BJ (cell line): ENCODE results near the gene LENG9. TPM values are rescaled to one million over a fixed set of nuclear protein-coding genes. Genes with fewer than 3 reads are reported as not detected.

Experiments used
- CTCF ChIA-PET: fragments of 350-600 bp; formaldehyde crosslinking; extraction: SDS; loops from one replicate; lab custom pipeline; 2021; ENCODE audit warnings: antibody characterized with exemption, inconsistent platforms; lab: Yijun Ruan, JAX
- POLR2A ChIA-PET: fragments of 300-600 bp; sonication (Branson Sonifier 250); formaldehyde crosslinking; extraction: SDS; loops from one replicate; lab custom pipeline; 2021; ENCODE audit warnings: antibody characterized with exemption; lab: Charles Lee
- DNase-seq: peaks from one replicate; pipeline ENCODE4 v3.0.0-alpha.2; 2011; ENCODE audit warnings: low read depth
- H3K27me3 ChIP-seq: 2 replicates; pipeline ENCODE4 v1.6.0; 2011; ENCODE audit warnings: low read length; ENCODE audit not compliant: control insufficient read depth, insufficient read depth
- H3K36me3 ChIP-seq: 2 replicates; pipeline ENCODE4 v1.5.1; 2011; ENCODE audit warnings: low read length; ENCODE audit not compliant: control insufficient read depth, insufficient read depth
- H3K4me3 ChIP-seq: 2 replicates; pipeline ENCODE4 v1.5.1; 2011; ENCODE audit warnings: low read depth, mild to moderate bottlenecking, control low read depth, low read length
- polyA plus RNA-seq: library from polyadenylated mRNA; depleted of rRNA; stranded (reverse); fragments of >200 nt; gene quantifications from 2 replicates; pipeline ENCODE4 v1.2.3, GENCODE V29; 2011
- TF ChIP-seq, protein P1 (sequence below): IDR thresholded peaks from 2 replicates; pipeline ENCODE4 v1.5.1; 2011; ENCODE audit warnings: low read depth, mild to moderate bottlenecking, control low read depth, inconsistent platforms, low read length, moderate library complexity; ENCODE audit not compliant: insufficient read depth

The LENG9 gene
- polyA plus RNA-seq, 1 experiment: 2.0 TPM

DNA sequence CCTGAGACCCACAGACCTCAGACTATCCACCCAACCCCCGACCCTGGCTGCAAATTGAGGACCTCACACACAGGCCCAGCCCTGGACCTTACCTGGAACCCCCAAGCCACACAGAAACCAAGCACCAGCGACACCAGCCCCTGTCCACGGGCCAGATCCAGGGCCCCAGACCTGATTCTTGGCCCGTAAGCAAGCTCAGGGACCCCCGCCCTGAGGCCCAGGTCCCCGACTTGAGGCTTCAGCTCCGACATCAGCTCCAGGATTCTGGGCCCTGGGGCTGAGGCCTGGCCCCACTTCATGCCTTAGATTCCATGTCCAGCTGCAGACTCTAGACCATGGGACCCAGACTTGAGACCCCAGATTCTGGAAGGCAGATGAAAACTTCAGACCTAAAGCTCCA lies 42.1 kb downstream of the LENG9 start:
- ChIA-PET POLR2A (no interaction called here), CTCF (interaction anchor here (1.5 kb wide), 1 partner anchor 17 kb away, joined by 7 read pairs; no protein-coding TSS in a partner anchor)
- H3K4me3 ChIP-seq: no peak overlapping the region
- no peak for DNase-seq
- TF ChIP-seq, protein P1, sequence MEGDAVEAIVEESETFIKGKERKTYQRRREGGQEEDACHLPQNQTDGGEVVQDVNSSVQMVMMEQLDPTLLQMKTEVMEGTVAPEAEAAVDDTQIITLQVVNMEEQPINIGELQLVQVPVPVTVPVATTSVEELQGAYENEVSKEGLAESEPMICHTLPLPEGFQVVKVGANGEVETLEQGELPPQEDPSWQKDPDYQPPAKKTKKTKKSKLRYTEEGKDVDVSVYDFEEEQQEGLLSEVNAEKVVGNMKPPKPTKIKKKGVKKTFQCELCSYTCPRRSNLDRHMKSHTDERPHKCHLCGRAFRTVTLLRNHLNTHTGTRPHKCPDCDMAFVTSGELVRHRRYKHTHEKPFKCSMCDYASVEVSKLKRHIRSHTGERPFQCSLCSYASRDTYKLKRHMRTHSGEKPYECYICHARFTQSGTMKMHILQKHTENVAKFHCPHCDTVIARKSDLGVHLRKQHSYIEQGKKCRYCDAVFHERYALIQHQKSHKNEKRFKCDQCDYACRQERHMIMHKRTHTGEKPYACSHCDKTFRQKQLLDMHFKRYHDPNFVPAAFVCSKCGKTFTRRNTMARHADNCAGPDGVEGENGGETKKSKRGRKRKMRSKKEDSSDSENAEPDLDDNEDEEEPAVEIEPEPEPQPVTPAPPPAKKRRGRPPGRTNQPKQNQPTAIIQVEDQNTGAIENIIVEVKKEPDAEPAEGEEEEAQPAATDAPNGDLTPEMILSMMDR: no peak
- peaks cover 21% of the 10 kb centered on the region for H3K27me3 ChIP-seq
- no peaks in the 10 kb centered on the region for H3K36me3 ChIP-seq

- no peak for DNase-seq
- no peaks in the 10 kb centered on the region for H3K36me3 ChIP-seq
- no peak overlapping the region for H3K4me3 ChIP-seq
- POLR2A ChIA-PET: no interaction called here
- CTCF ChIA-PET: interaction anchor here (1.5 kb wide), 1 partner anchor 18 kb away, joined by 7 read pairs; no protein-coding TSS in a partner anchor
- TF ChIP-seq, protein P1: no peak
- peaks cover 20% of the 10 kb centered on the region for H3K27me3 ChIP-seq
Measured at GRCh38 chr19:54421169-54421516, 42.4 kb downstream of the LENG9 start.

DNA sequence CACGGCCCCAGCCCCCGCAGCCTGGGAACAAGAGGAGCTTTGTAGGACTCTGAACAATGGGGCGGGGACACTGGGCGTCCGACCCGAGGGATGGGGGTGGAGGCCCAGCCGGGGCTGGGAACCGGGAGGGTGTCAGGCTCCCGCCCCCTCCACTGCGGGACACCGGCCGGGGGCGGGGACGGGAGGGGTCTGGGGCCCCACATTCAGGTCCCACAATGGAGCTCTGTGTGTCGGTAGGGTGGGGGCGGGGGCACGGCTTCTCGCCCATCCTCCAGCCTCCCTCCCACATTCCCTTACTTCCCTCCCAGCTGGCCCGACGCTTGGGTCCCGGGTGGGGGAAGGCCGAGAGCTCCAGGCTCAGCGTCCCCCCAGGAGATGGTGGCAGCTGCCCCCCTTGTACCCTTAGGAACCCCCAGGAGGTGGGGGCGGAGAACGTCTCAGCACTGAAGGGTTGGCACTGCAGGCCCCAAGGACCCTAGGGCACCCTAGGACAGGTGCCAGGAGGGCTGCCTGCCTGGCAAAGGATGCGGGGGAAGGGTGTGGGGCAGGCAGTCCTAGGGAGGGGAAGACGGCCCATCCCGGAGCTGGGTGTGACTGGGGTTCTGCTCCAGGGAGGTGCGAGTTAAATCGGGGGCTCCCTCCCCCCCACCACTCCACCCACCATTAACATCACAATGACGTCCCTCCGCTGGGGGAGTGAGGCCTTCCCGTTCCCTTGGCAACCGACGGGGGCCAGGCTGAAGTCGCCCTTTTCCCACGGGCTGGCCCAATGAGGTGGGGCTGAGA lies 43.0 kb downstream of the LENG9 start:
- no peak overlapping the region for H3K4me3 ChIP-seq
- DNase-seq: no peak
- H3K27me3 ChIP-seq: peaks cover 20% of the 10 kb centered on the region
- ChIA-PET POLR2A (no interaction called here), CTCF (interaction anchor here (0.6 to 1.5 kb wide), 2 partner anchors 18 to 598 kb away, joined by 3 to 7 read pairs; no protein-coding TSS in a partner anchor)
- TF ChIP-seq, protein P1: no peak
- no peaks in the 10 kb centered on the region for H3K36me3 ChIP-seq

- H3K4me3 ChIP-seq: no peak overlapping the region
- TF ChIP-seq, protein P1: no peak
- H3K36me3 ChIP-seq: no peaks in the 10 kb centered on the region
- CTCF ChIA-PET: interaction anchor here (0.6 kb wide), 1 partner anchor 597 kb away, joined by 3 read pairs; no protein-coding TSS in a partner anchor
- H3K27me3 ChIP-seq: peaks cover 20% of the 10 kb centered on the region
- POLR2A ChIA-PET: no interaction called here
- no peak for DNase-seq
Measured at GRCh38 chr19:54420068-54420382, 43.6 kb downstream of the LENG9 start.

DNA sequence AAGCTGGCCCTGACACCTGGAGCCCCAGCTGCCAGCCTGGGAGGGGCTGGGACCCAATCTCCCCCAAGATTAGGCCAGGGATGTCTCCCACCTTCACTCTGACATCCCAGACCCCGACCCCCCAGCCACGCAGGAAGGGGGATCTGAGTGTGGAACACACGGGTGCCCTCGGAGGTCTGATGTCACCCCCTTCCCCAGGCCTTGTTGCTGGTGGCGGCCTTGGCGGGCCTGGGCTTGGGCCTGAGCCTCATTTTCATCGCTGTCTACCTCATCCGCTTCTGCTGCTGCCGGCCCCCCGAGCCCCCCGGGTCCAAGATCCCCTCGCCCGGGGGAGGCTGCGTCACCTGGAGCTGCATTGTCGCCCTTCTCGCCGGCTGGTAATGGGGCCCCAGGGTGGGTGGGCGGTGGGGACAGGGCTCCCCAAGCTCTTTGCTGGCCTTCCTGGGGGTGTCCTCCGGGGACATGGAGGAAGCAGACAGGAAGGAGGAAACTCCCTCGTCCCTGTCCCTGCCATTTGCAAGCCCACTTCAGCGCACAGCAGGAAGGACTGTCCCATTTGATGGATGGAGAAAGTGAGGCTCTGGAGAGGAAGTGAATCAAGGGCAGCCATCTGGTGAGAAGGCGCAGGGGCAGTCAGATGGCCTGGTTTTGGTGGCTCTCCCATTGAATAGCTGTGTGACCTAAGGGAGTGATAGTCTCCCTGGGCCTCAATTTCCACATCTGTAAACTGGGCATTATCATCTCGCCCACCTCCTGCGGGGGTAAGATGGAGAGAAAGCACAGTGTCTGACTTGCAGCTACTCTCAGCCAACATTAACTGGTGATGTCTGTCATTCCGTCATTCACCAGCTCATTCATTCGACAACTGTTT lies 44.4 kb downstream of the LENG9 start:
- ChIA-PET POLR2A (no interaction called here), CTCF (interaction anchor here (0.9 kb wide), 1 partner anchor 28 kb away, joined by 4 read pairs; no protein-coding TSS in a partner anchor)
- DNase-seq: no peak
- Histone ChIP-seq H3K36me3 (no peaks in the 10 kb centered on the region), H3K4me3 (no peak overlapping the region), H3K27me3 (peaks cover 20% of the 10 kb centered on the region)
- TF ChIP-seq, protein P1: no peak
